Measurements from ENCODE around the gene RAB39A. TPM values are rescaled to one million over a fixed set of nuclear protein-coding genes. Genes with fewer than 3 reads are reported as not detected.

RAB39A gene
- total RNA-seq, 2 experiments from 2014 or later, result not detected

GRCh38 chr11:107962181-107962580, 33.9 kb downstream of the RAB39A start:
- DNase-seq (no peak), ATAC-seq (no peak)
- POLR2A ChIA-PET, result no interaction called here
- intact Hi-C loops (cut with micrococcal nuclease), result no loop called here
- Mint-ChIP-seq H3K9me3 (no peaks in the 10 kb centered on the region), H3K4me1 (ENCODE audit: low read depth) (no peaks in the 10 kb centered on the region), H3K4me3 (no peak overlapping the region), H3K36me3 (ENCODE audit: low read depth) (no peaks in the 10 kb centered on the region), H3K27ac (no peak overlapping the region), H3K27me3 (peaks cover 8% of the 10 kb centered on the region)
- CTCF ChIA-PET, result no interaction called here
- no peak for TF ChIP-seq CTCF (IDR thresholded peaks at IDR 0.05)

- H3K9me3 Mint-ChIP-seq, result no peaks in the 10 kb centered on the region
- H3K27ac Mint-ChIP-seq, result no peak overlapping the region
- DNase-seq (no peak), ATAC-seq (no peak)
- no peak overlapping the region for H3K4me3 Mint-ChIP-seq
- H3K27me3 Mint-ChIP-seq, result peaks cover 6% of the 10 kb centered on the region
- ChIA-PET POLR2A (no interaction called here), CTCF (no interaction called here)
- no peak for TF ChIP-seq CTCF (IDR thresholded peaks at IDR 0.05)
- H3K36me3 Mint-ChIP-seq (ENCODE audit: low read depth), result no peaks in the 10 kb centered on the region
- H3K4me1 Mint-ChIP-seq (ENCODE audit: low read depth), result no peaks in the 10 kb centered on the region
- intact Hi-C loops (cut with micrococcal nuclease), result no loop called here
Measured at GRCh38 chr11:107963091-107963490, 34.8 kb downstream of the RAB39A start.

- Mint-ChIP-seq H3K27me3 (peaks cover 2% of the 10 kb centered on the region), H3K4me1 (ENCODE audit: low read depth) (no peaks in the 10 kb centered on the region), H3K36me3 (ENCODE audit: low read depth) (no peaks in the 10 kb centered on the region), H3K4me3 (no peak overlapping the region), H3K27ac (no peak overlapping the region), H3K9me3 (no peaks in the 10 kb centered on the region)
- ChIA-PET CTCF (interaction anchor here (1.8 kb wide), 1 partner anchor 53 kb away, joined by 5 read pairs; no protein-coding TSS in a partner anchor), POLR2A (no interaction called here)
- ATAC-seq, result no peak
- no peak for DNase-seq
- TF ChIP-seq CTCF (IDR thresholded peaks at IDR 0.05), result no peak
- intact Hi-C loops (cut with micrococcal nuclease), result no loop called here
Measured at GRCh38 chr11:107969219-107969618, 41.0 kb downstream of the RAB39A start.

- no peak overlapping the region for H3K27ac Mint-ChIP-seq
- ATAC-seq (no peak), DNase-seq (no peak)
- CTCF ChIA-PET, result interaction anchor here (1.8 kb wide), 1 partner anchor 54 kb away, joined by 5 read pairs; no protein-coding TSS in a partner anchor
- no peaks in the 10 kb centered on the region for H3K36me3 Mint-ChIP-seq (ENCODE audit: low read depth)
- peaks cover 2% of the 10 kb centered on the region for H3K27me3 Mint-ChIP-seq
- intact Hi-C loops (cut with micrococcal nuclease), result no loop called here
- POLR2A ChIA-PET, result no interaction called here
- no peaks in the 10 kb centered on the region for H3K9me3 Mint-ChIP-seq
- no peaks in the 10 kb centered on the region for H3K4me1 Mint-ChIP-seq (ENCODE audit: low read depth)
- no peak for TF ChIP-seq CTCF (IDR thresholded peaks at IDR 0.05)
- no peak overlapping the region for H3K4me3 Mint-ChIP-seq
Measured at GRCh38 chr11:107970049-107970448, 41.8 kb downstream of the RAB39A start.

GRCh38 chr11:107973641-107974040, 45.4 kb downstream of the RAB39A start:
- H3K9me3 Mint-ChIP-seq, result no peaks in the 10 kb centered on the region
- DNase-seq (no peak), ATAC-seq (no peak)
- no peak overlapping the region for H3K27ac Mint-ChIP-seq
- ChIA-PET CTCF (no interaction called here), POLR2A (no interaction called here)
- H3K36me3 Mint-ChIP-seq (ENCODE audit: low read depth), result no peaks in the 10 kb centered on the region
- intact Hi-C loops (cut with micrococcal nuclease), result no loop called here
- TF ChIP-seq CTCF (IDR thresholded peaks at IDR 0.05), result no peak
- H3K27me3 Mint-ChIP-seq, result peaks cover 4% of the 10 kb centered on the region
- no peaks in the 10 kb centered on the region for H3K4me1 Mint-ChIP-seq (ENCODE audit: low read depth)
- H3K4me3 Mint-ChIP-seq, result no peak overlapping the region
